Hair follicular keratinocyte (primary cell): Measurements from ENCODE around the gene PIP5K1A. TPM values are rescaled to one million over a fixed set of nuclear protein-coding genes. Genes with fewer than 3 reads are reported as not detected.

Source experiments
- total RNA-seq: library from RNA; depleted of rRNA; stranded (reverse); fragments of >200 nt; gene quantifications from 2 replicates; pipeline ENCODE4 v1.2.3, GENCODE V29; 2015

The PIP5K1A gene
- total RNA-seq, result 40.2 and 48.3 TPM in 2 replicates

GRCh38 chr1:151198254-151199127, at the start of gene PIP5K1A:
TSS of gene PIP5K1A (plus strand) at chr1:151198552. CDS start at chr1:151198997, 445 bp downstream.

GRCh38 chr1:151156515-151156819, 41.9 kb upstream of the PIP5K1A start, which contains the start of gene TNFAIP8L2:
TSS of gene TNFAIP8L2 (plus strand) at chr1:151156649. CDS start at chr1:151158698, 2,049 bp downstream.

GRCh38 chr1:151165738-151166504, 32.4 kb upstream of the PIP5K1A start, which contains the start of the genes LYSMD1 and SCNM1:
TSS of gene LYSMD1 (minus strand) at chr1:151165902. CDS start at chr1:151165258, 644 bp downstream.
TSS of gene SCNM1 (plus strand) at chr1:151166144. CDS start at chr1:151166153, 9 bp downstream.

GRCh38 chr1:151175863-151176262, 22.5 kb upstream of the PIP5K1A start, which contains the start of gene TMOD4:
TSS of gene TMOD4 (minus strand) at chr1:151175981. CDS start at chr1:151174875, 1,106 bp downstream.

GRCh38 chr1:151189637-151190445, 8.5 kb upstream of the PIP5K1A start, which contains the start of gene VPS72:
TSS of gene VPS72 (minus strand) at chr1:151190197. CDS start at chr1:151190121, 76 bp downstream.

GRCh38 chr1:151254217-151255213, 56.2 kb downstream of the PIP5K1A start, which contains the start of gene PSMD4:
TSS of gene PSMD4 (plus strand) at chr1:151254734. CDS start at chr1:151254783, 49 bp downstream.

GRCh38 chr1:151281969-151282882, 83.9 kb downstream of the PIP5K1A start, which contains the start of gene ZNF687:
TSS of gene ZNF687 (plus strand) at chr1:151282299. CDS start at chr1:151286292, 3,993 bp downstream.

Other genes with a start within 250 kb of the PIP5K1A start
- 111 and 112 TPM in 2 replicates for gene CERS2, start 223.7 kb upstream of the PIP5K1A start, total RNA-seq
- gene ANXA9, start 216.3 kb upstream of the PIP5K1A start, total RNA-seq, result 0.31 and 0.61 TPM in 2 replicates
- 8.8 and 12.7 TPM in 2 replicates for gene MINDY1, start 191.7 kb upstream of the PIP5K1A start, total RNA-seq
- gene PRUNE1, start 190.1 kb upstream of the PIP5K1A start, total RNA-seq, result 11.5 and 18.2 TPM in 2 replicates
- 1.2 and 7.6 TPM in 2 replicates for gene BNIPL, start 162.0 kb upstream of the PIP5K1A start, total RNA-seq
- 0.94 and 1.7 TPM in 2 replicates for gene C1orf56, start 150.8 kb upstream of the PIP5K1A start, total RNA-seq
- 87.9 and 97.3 TPM in 2 replicates for gene CDC42SE1, start 138.9 kb upstream of the PIP5K1A start, total RNA-seq
- 9.3 and 9.6 TPM in 2 replicates for gene MLLT11, start 138.2 kb upstream of the PIP5K1A start, total RNA-seq
- gene GABPB2, start 127.8 kb upstream of the PIP5K1A start, total RNA-seq, result 7.7 and 9.2 TPM in 2 replicates
- gene SEMA6C, start 51.9 kb upstream of the PIP5K1A start, total RNA-seq, result 0.47 and 0.84 TPM in 2 replicates
- not detected in 2 replicates for gene TNFAIP8L2, start 41.9 kb upstream of the PIP5K1A start, total RNA-seq
- gene LYSMD1, start 32.6 kb upstream of the PIP5K1A start, total RNA-seq, result 6.0 and 6.5 TPM in 2 replicates
- gene SCNM1, start 32.4 kb upstream of the PIP5K1A start, total RNA-seq, result 23.0 and 39.4 TPM in 2 replicates
- 1.2 TPM in 1 of 2 replicates, not detected in the other for gene TMOD4, start 22.6 kb upstream of the PIP5K1A start, total RNA-seq
- gene VPS72, start 8.4 kb upstream of the PIP5K1A start, total RNA-seq, result 43.2 and 55.1 TPM in 2 replicates
- 121 and 161 TPM in 2 replicates for gene PSMD4, start 56.2 kb downstream of the PIP5K1A start, total RNA-seq
- 13.3 and 14.2 TPM in 2 replicates for gene ZNF687, start 83.7 kb downstream of the PIP5K1A start, total RNA-seq
- gene PI4KB, start 128.9 kb downstream of the PIP5K1A start, total RNA-seq, result 44.8 and 47.2 TPM in 2 replicates
- 31.9 and 35.1 TPM in 2 replicates for gene RFX5, start 148.7 kb downstream of the PIP5K1A start, total RNA-seq
- gene SELENBP1, start 174.2 kb downstream of the PIP5K1A start, total RNA-seq, result 1.6 and 2.2 TPM in 2 replicates
- gene PSMB4, start 201.0 kb downstream of the PIP5K1A start, total RNA-seq, result 272 and 354 TPM in 2 replicates